GM12878 (cell line): ENCODE data around the gene ITPKA. TPM values are rescaled to one million over a fixed set of nuclear protein-coding genes. Genes with fewer than 3 reads are reported as not detected.

ENCODE experiments used
- ATAC-seq: fragments of 200-7000 bp; cut with Tn5 transposase; 3 replicates; pipeline ENCODE4 v1.9.1; 2020; ENCODE audit warnings: mild to moderate bottlenecking, moderate library complexity
- BruUV-seq: library from RNA; stranded (reverse); fragments of 400-500 nt; replicated peaks from 2 replicates; lab custom pipeline; 2021; lab: Mats Ljungman, UMichigan
- CTCF ChIA-PET: fragments of 300-600 bp; sonication (Branson Sonifier 250); formaldehyde crosslinking; extraction: SDS; loops from one replicate; lab custom pipeline; 2021; ENCODE audit warnings: inconsistent platforms; lab: Yijun Ruan, JAX
- POLR2A ChIA-PET: fragments of 350-600 bp; formaldehyde crosslinking; extraction: SDS; loops from one replicate; lab custom pipeline; 2021; ENCODE audit warnings: inconsistent platforms; lab: Charles Lee
- RAD21 ChIA-PET: fragments of 300-600 bp; sonication (Branson Sonifier 250); formaldehyde crosslinking; loops from one replicate; lab custom pipeline; 2023; ENCODE audit warnings: antibody characterized with exemption; ENCODE audit not compliant: unreplicated experiment; lab: Charles Lee
- SMC1A ChIA-PET: fragments of 300-600 bp; sonication (Branson Sonifier 250); formaldehyde crosslinking; loops from one replicate; lab custom pipeline; 2023; ENCODE audit not compliant: unreplicated experiment, uncharacterized antibody; lab: Charles Lee
- DNase-seq: peaks from one replicate; pipeline ENCODE4 v3.0.0-alpha.2; 2011; ENCODE audit warnings: low read depth, low spot score
- FAIRE-seq: peaks from 3 replicates; lab custom pipeline; 2011; peaks lifted over from hg19 to GRCh38; lab: Jason Lieb, UNC
- H2AFZ ChIP-seq: 2 replicates; pipeline ENCODE4 v1.6.0; 2011; ENCODE audit warnings: low read depth, low read length, control low read depth; ENCODE audit not compliant: control insufficient read depth
- H3K27ac ChIP-seq: 2 replicates; pipeline ENCODE4 v1.5.1; 2011; ENCODE audit warnings: control low read depth; ENCODE audit not compliant: control insufficient read depth, insufficient read depth
- H3K27me3 ChIP-seq, 2 experiments: replicated peaks in 1 of 2; 2 replicates each; pipeline versions ENCODE4 v1.6.0 to v1.6.1; 2011; ENCODE audit warnings: low read length in 1 of 2; ENCODE audit not compliant: control insufficient read depth in 2 of 2, insufficient read depth in 2 of 2
- H3K36me3 ChIP-seq, 2 experiments: 2 replicates each; pipeline ENCODE4 v1.5.1; 2011; ENCODE audit warnings: low read length in 1 of 2; ENCODE audit not compliant: control insufficient read depth in 2 of 2, insufficient read depth in 2 of 2
- H3K4me1 ChIP-seq: 2 replicates; pipeline ENCODE4 v1.6.1; 2011; ENCODE audit warnings: mild to moderate bottlenecking, low read length, moderate library complexity, mixed read lengths; ENCODE audit not compliant: control insufficient read depth, insufficient read depth
- H3K4me2 ChIP-seq: 2 replicates; pipeline ENCODE4 v1.6.0; 2011; ENCODE audit warnings: control low read depth; ENCODE audit not compliant: control insufficient read depth, insufficient read depth
- H3K4me3 ChIP-seq: fragments of 200-600 bp; sonication (generic); 2 replicates; pipeline ENCODE4 v1.5.1; 2016
- H3K79me2 ChIP-seq: 2 replicates; pipeline ENCODE4 v1.6.0; 2011; ENCODE audit warnings: low read length; ENCODE audit not compliant: control insufficient read depth, insufficient read depth
- H3K9ac ChIP-seq: 2 replicates; pipeline ENCODE4 v1.8.0; 2011; ENCODE audit warnings: low read length, control low read depth, mixed read lengths; ENCODE audit not compliant: control insufficient read depth, insufficient read depth
- H3K9me3 ChIP-seq: replicated peaks from 3 replicates; pipeline ENCODE4 v1.5.1; 2011; ENCODE audit warnings: mild to moderate bottlenecking, low read length; ENCODE audit not compliant: control insufficient read depth, insufficient read depth
- H4K20me1 ChIP-seq: 2 replicates; pipeline ENCODE4 v1.6.0; 2011; ENCODE audit not compliant: control insufficient read depth, insufficient read depth
- ATF7 ChIP-seq: fragments of 450-650 bp; IDR thresholded peaks from 2 replicates; pipeline ENCODE4 v1.6.1; 2016; ENCODE audit warnings: low read depth, mild to moderate bottlenecking
- BHLHE40 ChIP-seq, 2 experiments: fragments of 450-650 bp in 1 of 2; IDR thresholded peaks; 2 replicates each; pipeline ENCODE4 v1.6.1; 2011 to 2017; ENCODE audit warnings: low read depth in 2 of 2, borderline replicate concordance in 1 of 2, improper control_type of control experiment in 1 of 2, low read length in 1 of 2, mild to moderate bottlenecking in 1 of 2
- FOS ChIP-seq: IDR thresholded peaks from 3 replicates; pipeline ENCODE4 v1.6.1; 2011; ENCODE audit warnings: borderline replicate concordance; ENCODE audit not compliant: insufficient read length; ENCODE audit errors: extremely low read depth
- HDAC2 ChIP-seq: fragments of 200-600 bp; sonication (generic); IDR thresholded peaks from 2 replicates; pipeline ENCODE4 v1.6.1; 2017
- MXI1 ChIP-seq: fragments of 150-350 bp; IDR thresholded peaks from 2 replicates; pipeline ENCODE4 v1.6.1; 2011; ENCODE audit warnings: low read depth, mild to moderate bottlenecking, inconsistent platforms, low read length, improper control_type of control experiment
- NFYA ChIP-seq: IDR thresholded peaks from 2 replicates; pipeline ENCODE4 v1.6.1; 2011; ENCODE audit warnings: low read depth, mild to moderate bottlenecking, low read length, improper control_type of control experiment, borderline replicate concordance
- PAX8 ChIP-seq: fragments of 450-650 bp; IDR thresholded peaks from 2 replicates; pipeline ENCODE4 v1.6.1; 2017; ENCODE audit warnings: mild to moderate bottlenecking, moderate library complexity
- POLR2AphosphoS2 ChIP-seq: IDR thresholded peaks from 2 replicates; pipeline ENCODE4 v1.6.1; 2011; ENCODE audit warnings: low read depth, mild to moderate bottlenecking, low read length, improper control_type of control experiment, moderate library complexity
- RAD21 ChIP-seq: IDR thresholded peaks from 2 replicates; pipeline ENCODE4 v1.6.1; 2011; ENCODE audit warnings: mild to moderate bottlenecking, low read depth, low read length, moderate library complexity; ENCODE audit not compliant: insufficient read depth
- SIN3A ChIP-seq: IDR thresholded peaks from 2 replicates; pipeline ENCODE4 v1.6.1; 2012; ENCODE audit warnings: low read depth, low read length, improper control_type of control experiment
- SREBF1 ChIP-seq: IDR thresholded peaks from 2 replicates; pipeline ENCODE4 v1.6.1; 2012; ENCODE audit warnings: mild to moderate bottlenecking, low read length
- STAT1 ChIP-seq: fragments of 450-650 bp; conservative IDR thresholded peaks from 2 replicates; pipeline ENCODE4 v1.6.1; 2014; ENCODE audit warnings: antibody characterized with exemption, mild to moderate bottlenecking
- TCF7 ChIP-seq: IDR thresholded peaks from 2 replicates; pipeline ENCODE4 v1.6.1; 2014; ENCODE audit warnings: antibody characterized with exemption, borderline replicate concordance
- YBX1 ChIP-seq: fragments of 450-650 bp; IDR thresholded peaks from 2 replicates; pipeline ENCODE4 v1.6.1; 2016; ENCODE audit warnings: antibody characterized with exemption
- ZNF217 ChIP-seq: fragments of 450-650 bp; IDR thresholded peaks from 2 replicates; pipeline ENCODE4 v1.6.1; 2017; ENCODE audit warnings: antibody characterized with exemption, mild to moderate bottlenecking
- WGBS: methylation state at CpG from one replicate; pipeline ENCODE4 v1.1.6; 2016; ENCODE audit warnings: low lambda C conversion rate; ENCODE audit not compliant: insufficient replicate concordance, insufficient coverage; ENCODE audit errors: missing lambda C conversion rate; 5-methylcytosine and 5-hydroxymethylcytosine counted together
- in situ Hi-C: fragments of 300-500 bp; cut with MboI; formaldehyde crosslinking; loops from 9 replicates; pipeline ENCODE4 v1.14.3; 2018; ENCODE audit warnings: mixed read lengths
- intact Hi-C: fragments of 100-400 bp; cut with micrococcal nuclease; formaldehyde crosslinking; loops from one replicate; pipeline ENCODE4 v1.14.2; 2022; ENCODE audit not compliant: unreplicated experiment
- polyA plus RNA-seq, 11 experiments: library from polyadenylated mRNA; depleted of rRNA in 4 of 11; unstranded in 6 of 11; stranded (reverse) in 5 of 11; fragments of >200 nt; fragmentation: Nextera tagmentation in 4 of 11; fragmentation: Illumina TruSeq in 1 of 11; extraction: Ambion mirVana in 4 of 11; extraction: Trizol in 1 of 11; gene quantifications; 1 replicate in 1 of 11; 2 replicates in 10 of 11; pipeline versions ENCODE4 v1.2.1 to v1.2.3, GENCODE V29; 2011 to 2016; ENCODE audit warnings: inconsistent platforms in 2 of 11, missing spikeins in 2 of 11, low read depth in 1 of 11
- total RNA-seq, 4 experiments: library from RNA; depleted of rRNA in 3 of 4; stranded (reverse); fragments of >200 nt in 3 of 4; fragmentation: Illumina TruSeq in 1 of 4; extraction: Trizol in 1 of 4; gene quantifications; 2 replicates each; pipeline versions ENCODE4 v1.2.1 to v1.2.3, GENCODE V29; 2013 to 2021
- TF ChIP-seq, protein P1 (sequence below): IDR thresholded peaks from 2 replicates; pipeline ENCODE4 v1.6.1; 2012; ENCODE audit warnings: mild to moderate bottlenecking, low read depth, low read length
- TF ChIP-seq, protein P2 (sequence below): fragments of 450-650 bp; IDR thresholded peaks from 2 replicates; pipeline ENCODE4 v1.6.1; 2016; ENCODE audit warnings: mild to moderate bottlenecking
- TF ChIP-seq, protein P3 (sequence below): fragments of 450-650 bp; IDR thresholded peaks from 2 replicates; pipeline ENCODE4 v1.6.1; 2017; ENCODE audit warnings: mild to moderate bottlenecking, low read depth, inconsistent platforms; ENCODE audit not compliant: poor library complexity, severe bottlenecking

The ITPKA gene
- total and polyA plus RNA-seq, 10 of the 15 experiments (the other 5 are each of a cell fraction or from before 2014, with no cell fraction given): 0.04 to 1.5 (median 0.49) TPM; not detected in 1

DNA sequence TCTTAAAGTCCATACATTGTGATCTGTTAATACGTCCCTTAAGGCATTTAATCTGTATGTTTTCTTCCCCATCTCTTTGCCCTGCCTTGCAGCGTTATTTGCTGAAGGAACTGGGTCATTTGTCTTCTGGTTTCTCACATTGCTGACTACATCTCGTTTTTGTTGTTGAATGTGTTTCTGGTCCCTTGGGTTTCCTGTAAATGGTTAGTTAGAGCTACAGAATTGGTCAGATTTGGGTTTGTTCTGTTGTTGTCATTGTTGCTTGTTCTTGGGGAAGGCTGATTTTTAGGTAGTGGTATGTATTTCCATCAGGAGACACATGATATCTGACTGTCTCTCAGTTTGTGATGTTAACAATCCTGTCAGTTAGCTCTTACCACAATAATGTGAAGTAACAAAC, 27.0 kb upstream of the ITPKA start:
- Histone ChIP-seq H3K27me3 (no peaks in the 10 kb centered on the region), H3K4me3 (no peak overlapping the region), H2AFZ (no peak overlapping the region), H3K27ac (no peak overlapping the region), H3K9ac (no peak overlapping the region), H3K9me3 (no peaks in the 10 kb centered on the region), H3K79me2 (no peaks in the 10 kb centered on the region), H3K4me2 (no peak overlapping the region), H3K4me1 (no peaks in the 10 kb centered on the region), H4K20me1 (no peaks in the 10 kb centered on the region), H3K36me3 (peaks cover 10 to 42% of the 10 kb centered on the region in 2 experiments)
- no peak for FAIRE-seq
- 68% methylated on average over 3 of the region's 3 CpGs for whole genome bisulfite sequencing
- in situ Hi-C loops (no loop called here), intact Hi-C loops (loop anchor here (5.0 to 10.0 kb wide), 4 partner anchors 91 to 346 kb away; partner anchors contain the start of gene TYRO3)
- no peak for DNase-seq
- no TSS peak for BruUV-seq
- ChIA-PET SMC1A (interaction anchor here (0.8 to 2.4 kb wide), 25 partner anchors 12 to 438 kb away, joined by 3 to 14 read pairs (median 4); partner anchors contain the start of genes ITPKA, LTK, MAPKBP1 and RPAP1), CTCF (interaction anchor here (0.6 to 3.1 kb wide), 36 partner anchors 9 to 464 kb away, joined by 3 to 33 read pairs (median 5); partner anchors contain the start of genes ITPKA, LTK, MAPKBP1 and MGA), POLR2A (interaction anchor here (0.8 kb wide), 1 partner anchor 45 kb away, joined by 5 read pairs; no protein-coding TSS in a partner anchor), RAD21 (interaction anchor here (0.5 to 3.5 kb wide), 17 partner anchors 26 to 564 kb away, joined by 3 to 20 read pairs (median 4); partner anchors contain the start of genes ITPKA, LTK, MAPKBP1 and MGA)
- TF ChIP-seq RAD21: no peak
- no peak for TF ChIP-seq STAT1
- no peak for TF ChIP-seq NFYA
- no peak for TF ChIP-seq FOS
- no peak for TF ChIP-seq ZNF217
- no peak for TF ChIP-seq PAX8
- TF ChIP-seq SREBF1: no peak
- no peak for TF ChIP-seq SIN3A
- no peak for TF ChIP-seq MXI1
- TF ChIP-seq TCF7: no peak
- no peak for TF ChIP-seq ATF7
- TF ChIP-seq, protein P1, sequence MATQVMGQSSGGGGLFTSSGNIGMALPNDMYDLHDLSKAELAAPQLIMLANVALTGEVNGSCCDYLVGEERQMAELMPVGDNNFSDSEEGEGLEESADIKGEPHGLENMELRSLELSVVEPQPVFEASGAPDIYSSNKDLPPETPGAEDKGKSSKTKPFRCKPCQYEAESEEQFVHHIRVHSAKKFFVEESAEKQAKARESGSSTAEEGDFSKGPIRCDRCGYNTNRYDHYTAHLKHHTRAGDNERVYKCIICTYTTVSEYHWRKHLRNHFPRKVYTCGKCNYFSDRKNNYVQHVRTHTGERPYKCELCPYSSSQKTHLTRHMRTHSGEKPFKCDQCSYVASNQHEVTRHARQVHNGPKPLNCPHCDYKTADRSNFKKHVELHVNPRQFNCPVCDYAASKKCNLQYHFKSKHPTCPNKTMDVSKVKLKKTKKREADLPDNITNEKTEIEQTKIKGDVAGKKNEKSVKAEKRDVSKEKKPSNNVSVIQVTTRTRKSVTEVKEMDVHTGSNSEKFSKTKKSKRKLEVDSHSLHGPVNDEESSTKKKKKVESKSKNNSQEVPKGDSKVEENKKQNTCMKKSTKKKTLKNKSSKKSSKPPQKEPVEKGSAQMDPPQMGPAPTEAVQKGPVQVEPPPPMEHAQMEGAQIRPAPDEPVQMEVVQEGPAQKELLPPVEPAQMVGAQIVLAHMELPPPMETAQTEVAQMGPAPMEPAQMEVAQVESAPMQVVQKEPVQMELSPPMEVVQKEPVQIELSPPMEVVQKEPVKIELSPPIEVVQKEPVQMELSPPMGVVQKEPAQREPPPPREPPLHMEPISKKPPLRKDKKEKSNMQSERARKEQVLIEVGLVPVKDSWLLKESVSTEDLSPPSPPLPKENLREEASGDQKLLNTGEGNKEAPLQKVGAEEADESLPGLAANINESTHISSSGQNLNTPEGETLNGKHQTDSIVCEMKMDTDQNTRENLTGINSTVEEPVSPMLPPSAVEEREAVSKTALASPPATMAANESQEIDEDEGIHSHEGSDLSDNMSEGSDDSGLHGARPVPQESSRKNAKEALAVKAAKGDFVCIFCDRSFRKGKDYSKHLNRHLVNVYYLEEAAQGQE: no peak
- TF ChIP-seq, protein P2, sequence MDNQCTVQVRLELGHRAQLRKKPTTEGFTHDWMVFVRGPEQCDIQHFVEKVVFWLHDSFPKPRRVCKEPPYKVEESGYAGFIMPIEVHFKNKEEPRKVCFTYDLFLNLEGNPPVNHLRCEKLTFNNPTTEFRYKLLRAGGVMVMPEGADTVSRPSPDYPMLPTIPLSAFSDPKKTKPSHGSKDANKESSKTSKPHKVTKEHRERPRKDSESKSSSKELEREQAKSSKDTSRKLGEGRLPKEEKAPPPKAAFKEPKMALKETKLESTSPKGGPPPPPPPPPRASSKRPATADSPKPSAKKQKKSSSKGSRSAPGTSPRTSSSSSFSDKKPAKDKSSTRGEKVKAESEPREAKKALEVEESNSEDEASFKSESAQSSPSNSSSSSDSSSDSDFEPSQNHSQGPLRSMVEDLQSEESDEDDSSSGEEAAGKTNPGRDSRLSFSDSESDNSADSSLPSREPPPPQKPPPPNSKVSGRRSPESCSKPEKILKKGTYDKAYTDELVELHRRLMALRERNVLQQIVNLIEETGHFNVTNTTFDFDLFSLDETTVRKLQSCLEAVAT: no peak
- TF ChIP-seq, protein P3, sequence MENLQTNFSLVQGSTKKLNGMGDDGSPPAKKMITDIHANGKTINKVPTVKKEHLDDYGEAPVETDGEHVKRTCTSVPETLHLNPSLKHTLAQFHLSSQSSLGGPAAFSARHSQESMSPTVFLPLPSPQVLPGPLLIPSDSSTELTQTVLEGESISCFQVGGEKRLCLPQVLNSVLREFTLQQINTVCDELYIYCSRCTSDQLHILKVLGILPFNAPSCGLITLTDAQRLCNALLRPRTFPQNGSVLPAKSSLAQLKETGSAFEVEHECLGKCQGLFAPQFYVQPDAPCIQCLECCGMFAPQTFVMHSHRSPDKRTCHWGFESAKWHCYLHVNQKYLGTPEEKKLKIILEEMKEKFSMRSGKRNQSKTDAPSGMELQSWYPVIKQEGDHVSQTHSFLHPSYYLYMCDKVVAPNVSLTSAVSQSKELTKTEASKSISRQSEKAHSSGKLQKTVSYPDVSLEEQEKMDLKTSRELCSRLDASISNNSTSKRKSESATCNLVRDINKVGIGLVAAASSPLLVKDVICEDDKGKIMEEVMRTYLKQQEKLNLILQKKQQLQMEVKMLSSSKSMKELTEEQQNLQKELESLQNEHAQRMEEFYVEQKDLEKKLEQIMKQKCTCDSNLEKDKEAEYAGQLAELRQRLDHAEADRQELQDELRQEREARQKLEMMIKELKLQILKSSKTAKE: no peak
- no peak for TF ChIP-seq HDAC2
- no peak for TF ChIP-seq YBX1
- no peak for TF ChIP-seq BHLHE40 (IDR thresholded peaks at IDR 0.05; ENCODE audit: borderline replicate concordance in 1 of 2, low read depth in 2 of 2, low read length in 1 of 2)
- no peak for TF ChIP-seq POLR2AphosphoS2
- ATAC-seq: no peak
